H1 (cell line): ENCODE data around the gene NEBL. TPM values are rescaled to one million over a fixed set of nuclear protein-coding genes. Genes with fewer than 3 reads are reported as not detected.

Source experiments
- CTCF ChIA-PET: fragments of 300-600 bp; sonication (Branson Sonifier 250); formaldehyde crosslinking; loops from one replicate; lab custom pipeline; 2021; ENCODE audit not compliant: partially characterized antibody; lab: Charles Lee
- POLR2A ChIA-PET: fragments of 300-600 bp; sonication (Branson Sonifier 250); formaldehyde crosslinking; loops from one replicate; lab custom pipeline; 2021; ENCODE audit warnings: inconsistent platforms; ENCODE audit not compliant: partially characterized antibody; lab: Charles Lee
- DNase-seq, 2 experiments: peaks; one replicate each; pipeline versions ENCODE4 v3.0.0 to v3.0.0-alpha.2; 2010 to 2022; ENCODE audit warnings: low spot score in 2 of 2, low read depth in 1 of 2, mixed read lengths in 1 of 2
- FAIRE-seq: peaks from 2 replicates; lab custom pipeline; 2011; peaks lifted over from hg19 to GRCh38; lab: Jason Lieb, UNC
- H2AFZ ChIP-seq: 2 replicates; pipeline ENCODE4 v1.8.1; 2012; ENCODE audit warnings: low read length, inconsistent platforms
- H2AK5ac ChIP-seq: 2 replicates; pipeline ENCODE4 v1.6.1; 2013; ENCODE audit warnings: low read depth, low read length
- H2BK120ac ChIP-seq: replicated peaks from 2 replicates; pipeline ENCODE3; 2013; ENCODE audit warnings: low read depth, low read length, inconsistent platforms
- H2BK12ac ChIP-seq: 2 replicates; pipeline ENCODE4 v1.6.1; 2013; ENCODE audit warnings: low read depth, low read length
- H2BK15ac ChIP-seq: 2 replicates; pipeline ENCODE4 v1.6.1; 2013; ENCODE audit warnings: low read length
- H2BK20ac ChIP-seq: 2 replicates; pipeline ENCODE4 v1.6.1; 2013; ENCODE audit warnings: low read length
- H2BK5ac ChIP-seq: 2 replicates; pipeline ENCODE4 v1.6.1; 2013; ENCODE audit warnings: low read depth, low read length
- H3K14ac ChIP-seq: 2 replicates; pipeline ENCODE4 v1.6.1; 2013; ENCODE audit warnings: inconsistent platforms; ENCODE audit not compliant: insufficient read length
- H3K18ac ChIP-seq: 2 replicates; pipeline ENCODE4 v1.6.1; 2013; ENCODE audit warnings: low read length; ENCODE audit errors: extremely low read depth
- H3K23ac ChIP-seq: 2 replicates; pipeline ENCODE4 v1.6.1; 2013; ENCODE audit warnings: inconsistent platforms; ENCODE audit not compliant: insufficient read length
- H3K23me2 ChIP-seq: 2 replicates; pipeline ENCODE4 v1.6.1; 2013; ENCODE audit warnings: low read depth, low read length
- H3K27ac ChIP-seq: 2 replicates; pipeline ENCODE4 v1.6.1; 2011; ENCODE audit warnings: low read depth, low read length, inconsistent platforms
- H3K27me3 ChIP-seq, 4 experiments: replicated peaks in 1 of 4; 1 replicate in 1 of 4; 2 replicates in 3 of 4; pipeline versions ENCODE4 v1.6.1 to v1.8.1; 2011 to 2013; ENCODE audit warnings: low read length in 3 of 4, mild to moderate bottlenecking in 3 of 4, inconsistent platforms in 2 of 4, mixed read lengths in 2 of 4, moderate library complexity in 1 of 4; ENCODE audit not compliant: control insufficient read depth in 3 of 4, insufficient read depth in 3 of 4; ENCODE audit errors: extremely low read depth in 1 of 4
- H3K36me3 ChIP-seq, 4 experiments: 2 replicates each; pipeline versions ENCODE4 v1.6.1 to v1.8.1; 2011 to 2013; ENCODE audit warnings: mild to moderate bottlenecking in 4 of 4, low read length in 3 of 4, moderate library complexity in 2 of 4, control low read depth in 1 of 4, inconsistent platforms in 1 of 4; ENCODE audit not compliant: insufficient read depth in 4 of 4, control insufficient read depth in 2 of 4
- H3K4ac ChIP-seq: replicated peaks from 2 replicates; pipeline ENCODE3; 2013; ENCODE audit warnings: low read length, low read depth, mixed read lengths, inconsistent platforms; ENCODE audit not compliant: insufficient read length
- H3K4me1 ChIP-seq, 4 experiments: replicated peaks in 1 of 4; 1 replicate in 1 of 4; 2 replicates in 3 of 4; pipeline versions ENCODE4 v1.6.1 to v1.8.1; 2011 to 2013; ENCODE audit warnings: low read length in 3 of 4, inconsistent platforms in 2 of 4, mixed read lengths in 1 of 4; ENCODE audit not compliant: insufficient read depth in 4 of 4, control insufficient read depth in 3 of 4
- H3K4me2 ChIP-seq, 2 experiments: 2 replicates each; pipeline versions ENCODE4 v1.6.1 to v1.8.1; 2011 to 2013; ENCODE audit warnings: low read depth in 2 of 2, low read length in 2 of 2, control low read depth in 1 of 2, inconsistent platforms in 1 of 2, mild to moderate bottlenecking in 1 of 2; ENCODE audit not compliant: insufficient read depth in 1 of 2
- H3K4me3 ChIP-seq, 4 experiments: fragments of 200-600, 300-600 bp in 1 of 4; sonication (generic), shearing (Covaris generic), sonication (Bioruptor Twin) in 1 of 4; 2 replicates each; pipeline versions ENCODE4 v1.5.1 to v1.8.1; 2011 to 2016; ENCODE audit warnings: low read length in 4 of 4, low read depth in 3 of 4, control low read depth in 2 of 4, inconsistent platforms in 2 of 4, mild to moderate bottlenecking in 2 of 4, mixed read lengths in 1 of 4, moderate library complexity in 1 of 4; ENCODE audit not compliant: insufficient read depth in 2 of 4; ENCODE audit errors: extremely low read depth in 1 of 4
- H3K56ac ChIP-seq: replicated peaks from 2 replicates; pipeline ENCODE3; 2013; ENCODE audit warnings: low read depth, mild to moderate bottlenecking, mixed read lengths, low read length, inconsistent platforms; ENCODE audit not compliant: insufficient read length
- H3K79me1 ChIP-seq: 2 replicates; pipeline ENCODE4 v1.6.1; 2013; ENCODE audit warnings: low read depth, low read length, control low read depth
- H3K79me2 ChIP-seq, 2 experiments: 2 replicates each; pipeline versions ENCODE4 v1.6.1 to v1.8.1; 2012 to 2013; ENCODE audit warnings: low read length in 2 of 2, mild to moderate bottlenecking in 2 of 2, inconsistent platforms in 1 of 2; ENCODE audit not compliant: insufficient read depth in 2 of 2, control insufficient read depth in 1 of 2
- H3K9ac ChIP-seq, 4 experiments: replicated peaks in 1 of 4; 1 replicate in 1 of 4; 2 replicates in 3 of 4; pipeline versions ENCODE4 v1.6.1 to v1.8.1; 2011 to 2013; ENCODE audit warnings: low read depth in 3 of 4, low read length in 3 of 4, control low read depth in 2 of 4, mild to moderate bottlenecking in 2 of 4, moderate library complexity in 2 of 4, inconsistent platforms in 1 of 4; ENCODE audit errors: extremely low read depth in 1 of 4
- H3K9me3 ChIP-seq, 2 experiments: 2 replicates each; pipeline versions ENCODE4 v1.6.1 to v1.8.1; 2012 to 2013; ENCODE audit warnings: mild to moderate bottlenecking in 2 of 2, moderate library complexity in 2 of 2, control low read depth in 1 of 2, inconsistent platforms in 1 of 2, low read depth in 1 of 2, low read length in 1 of 2, mixed read lengths in 1 of 2; ENCODE audit not compliant: insufficient read depth in 2 of 2
- H4K20me1 ChIP-seq, 2 experiments: replicated peaks in 1 of 2; 2 replicates each; pipeline versions ENCODE3 to v1.8.1; 2011 to 2013; ENCODE audit warnings: inconsistent platforms in 2 of 2, low read length in 2 of 2, mild to moderate bottlenecking in 1 of 2; ENCODE audit not compliant: insufficient read depth in 2 of 2, control insufficient read depth in 1 of 2
- H4K5ac ChIP-seq: 2 replicates; pipeline ENCODE4 v1.6.1; 2013; ENCODE audit warnings: low read length, low read depth, mixed read lengths, inconsistent platforms; ENCODE audit not compliant: insufficient read length
- H4K8ac ChIP-seq: 2 replicates; pipeline ENCODE4 v1.8.0; 2013; ENCODE audit warnings: mild to moderate bottlenecking, moderate library complexity, low read length, inconsistent platforms; ENCODE audit not compliant: insufficient read depth; ENCODE audit errors: extremely low read depth
- H4K91ac ChIP-seq: replicated peaks from 2 replicates; pipeline ENCODE3; 2013; ENCODE audit warnings: low read length, mixed read lengths, inconsistent platforms; ENCODE audit not compliant: insufficient read length
- ASH2L ChIP-seq: fragments of 200-600, 300-600 bp; sonication (generic); IDR thresholded peaks from one replicate; pipeline ENCODE4 v1.7.1; 2017; ENCODE audit warnings: low read length
- ATF2 ChIP-seq: IDR thresholded peaks from 2 replicates; pipeline ENCODE4 v1.6.1; 2012; ENCODE audit warnings: low read length, inconsistent platforms
- CBX8 ChIP-seq: fragments of 300-800, 300-1000 bp; sonication (generic); IDR thresholded peaks from 2 replicates; pipeline ENCODE4 v1.7.1; 2016; ENCODE audit warnings: low read depth, low read length, borderline replicate concordance
- EZH2 ChIP-seq: fragments of 200-600 bp; sonication (generic); IDR thresholded peaks from 2 replicates; pipeline ENCODE4 v1.7.1; 2012; ENCODE audit warnings: low read depth, mild to moderate bottlenecking, moderate library complexity, low read length, inconsistent platforms; ENCODE audit not compliant: severe bottlenecking
- JUND ChIP-seq: IDR thresholded peaks from 2 replicates; pipeline ENCODE4 v1.6.1; 2011; ENCODE audit warnings: mild to moderate bottlenecking, improper control_type of control experiment, low read length
- KDM5A ChIP-seq: fragments of 200-600 bp; IDR thresholded peaks from 2 replicates; pipeline ENCODE4 v1.7.1; 2012; ENCODE audit warnings: mild to moderate bottlenecking, low read length, inconsistent platforms, mixed read lengths
- POLR2AphosphoS5 ChIP-seq: IDR thresholded peaks from 2 replicates; pipeline ENCODE4 v1.6.1; 2011; ENCODE audit warnings: low read depth, low read length
- SAP30 ChIP-seq: fragments of 300-600 bp; sonication (generic); IDR thresholded peaks from 2 replicates; pipeline ENCODE4 v1.7.1; 2012; ENCODE audit warnings: low read length, moderate library complexity, mild to moderate bottlenecking, inconsistent platforms; ENCODE audit not compliant: insufficient read depth, insufficient replicate concordance
- SIRT6 ChIP-seq: IDR thresholded peaks from one replicate; pipeline ENCODE4 v1.7.1; 2012; ENCODE audit warnings: low read length, inconsistent platforms
- SP2 ChIP-seq: IDR thresholded peaks from 2 replicates; pipeline ENCODE4 v1.6.1; 2012; ENCODE audit warnings: mild to moderate bottlenecking, low read length, inconsistent platforms
- TCF12 ChIP-seq: IDR thresholded peaks from 2 replicates; pipeline ENCODE4 v1.6.1; 2011; ENCODE audit warnings: low read depth, mild to moderate bottlenecking, low read length
- USF2 ChIP-seq: IDR thresholded peaks from 2 replicates; pipeline ENCODE4 v1.6.1; 2011; ENCODE audit warnings: low read length, improper control_type of control experiment
- YY1 ChIP-seq: IDR thresholded peaks from 2 replicates; pipeline ENCODE4 v1.6.1; 2011; ENCODE audit warnings: low read depth, mild to moderate bottlenecking, low read length
- WGBS, 2 experiments: shearing (Covaris generic) in 1 of 2; methylation state at CpG; one replicate each; pipeline versions ENCODE4 v1.1.6 to v1.1.7; 2013 to 2015; ENCODE audit warnings: low lambda C conversion rate in 2 of 2, mixed read lengths in 2 of 2, inconsistent platforms in 1 of 2, low coverage in 1 of 2, missing lambda C conversion rate in 1 of 2; ENCODE audit not compliant: insufficient replicate concordance in 2 of 2, insufficient coverage in 1 of 2, insufficient read length in 1 of 2; ENCODE audit errors: extremely low coverage in 1 of 2, missing lambda C conversion rate in 1 of 2; 5-methylcytosine and 5-hydroxymethylcytosine counted together
- polyA plus RNA-seq, 7 experiments: library from polyadenylated mRNA; depleted of rRNA in 3 of 7; stranded (reverse) in 5 of 7; unstranded in 2 of 7; fragments of >200 nt in 5 of 7; fragments of 200-250 nt in 2 of 7; gene quantifications; 1 replicate in 5 of 7; 2 replicates in 1 of 7; 4 replicates in 1 of 7; pipeline versions ENCODE4 v1.2.1 to v1.2.3, GENCODE V29; 2011 to 2013; ENCODE audit warnings: missing spikeins in 2 of 7, mixed read lengths in 2 of 7
- total RNA-seq: library from RNA; stranded (reverse); fragmentation: NEBNext Ultra II Directional; extraction: Animal tissue kit (Norgen Biotek cat#: 25700); gene quantifications from 2 replicates; pipeline ENCODE4 v1.2.1, GENCODE V29; 2021

The NEBL gene
- total and polyA plus RNA-seq, 2 of the 8 experiments (the other 6 are each of a cell fraction or from before 2014, with no cell fraction given), result 7.5 to 10.5 TPM

GRCh38 chr10:20891338-20891714, 5.8 kb downstream of the NEBL start:
- no peak overlapping the region for H2BK20ac ChIP-seq
- no peaks in the 10 kb centered on the region for H3K9me3 ChIP-seq
- no peak overlapping the region for H3K4me3 ChIP-seq
- H3K27me3 ChIP-seq, result no peaks in the 10 kb centered on the region
- ChIA-PET CTCF (interaction anchor here (0.6 kb wide), 1 partner anchor 430 kb away, joined by 3 read pairs; no protein-coding TSS in a partner anchor), POLR2A (no interaction called here)
- H3K56ac ChIP-seq, result no peak overlapping the region
- no peak overlapping the region for H2BK12ac ChIP-seq
- DNase-seq (no peak), FAIRE-seq (no peak)
- no peak overlapping the region for H4K5ac ChIP-seq
- H3K79me1 ChIP-seq, result no peaks in the 10 kb centered on the region
- no peak overlapping the region for H2BK5ac ChIP-seq
- H4K20me1 ChIP-seq, result no peaks in the 10 kb centered on the region
- H3K4me1 ChIP-seq, result peaks cover 0 to 13% (median 6%) of the 10 kb centered on the region in 4 experiments; a peak in 6 of 7 replicates
- H4K8ac ChIP-seq, result no peak overlapping the region
- no peak overlapping the region for H3K4me2 ChIP-seq
- H2BK15ac ChIP-seq, result no peak overlapping the region
- H3K14ac ChIP-seq, result no peak overlapping the region
- H4K91ac ChIP-seq, result no peak overlapping the region
- no peaks in the 10 kb centered on the region for H3K79me2 ChIP-seq
- WGBS, 2 experiments, result 95% methylated on average over 2 of the region's 2 CpGs; no CpG with 5 or more reads in 1 of the 2 experiments
- no peaks in the 10 kb centered on the region for H3K23me2 ChIP-seq
- no peaks in the 10 kb centered on the region for H3K36me3 ChIP-seq
- no peak overlapping the region for H3K23ac ChIP-seq
- H3K9ac ChIP-seq, result no peak overlapping the region
- no peak overlapping the region for H2BK120ac ChIP-seq
- H2AK5ac ChIP-seq, result no peak overlapping the region
- H3K27ac ChIP-seq, result no peak overlapping the region
- H3K18ac ChIP-seq, result no peak overlapping the region
- no peak overlapping the region for H3K4ac ChIP-seq
- H2AFZ ChIP-seq, result no peak overlapping the region
- TF ChIP-seq SP2 (no peak), JUND (no peak), TCF12 (no peak), ATF2 (no peak), YY1 (no peak), SAP30 (no peak), EZH2 (no peak), ASH2L (no peak), USF2 (no peak), KDM5A (no peak), SIRT6 (no peak), CBX8 (no peak), POLR2AphosphoS5 (no peak)
